ENCODE data around the gene DST.

The DST gene

DNA sequence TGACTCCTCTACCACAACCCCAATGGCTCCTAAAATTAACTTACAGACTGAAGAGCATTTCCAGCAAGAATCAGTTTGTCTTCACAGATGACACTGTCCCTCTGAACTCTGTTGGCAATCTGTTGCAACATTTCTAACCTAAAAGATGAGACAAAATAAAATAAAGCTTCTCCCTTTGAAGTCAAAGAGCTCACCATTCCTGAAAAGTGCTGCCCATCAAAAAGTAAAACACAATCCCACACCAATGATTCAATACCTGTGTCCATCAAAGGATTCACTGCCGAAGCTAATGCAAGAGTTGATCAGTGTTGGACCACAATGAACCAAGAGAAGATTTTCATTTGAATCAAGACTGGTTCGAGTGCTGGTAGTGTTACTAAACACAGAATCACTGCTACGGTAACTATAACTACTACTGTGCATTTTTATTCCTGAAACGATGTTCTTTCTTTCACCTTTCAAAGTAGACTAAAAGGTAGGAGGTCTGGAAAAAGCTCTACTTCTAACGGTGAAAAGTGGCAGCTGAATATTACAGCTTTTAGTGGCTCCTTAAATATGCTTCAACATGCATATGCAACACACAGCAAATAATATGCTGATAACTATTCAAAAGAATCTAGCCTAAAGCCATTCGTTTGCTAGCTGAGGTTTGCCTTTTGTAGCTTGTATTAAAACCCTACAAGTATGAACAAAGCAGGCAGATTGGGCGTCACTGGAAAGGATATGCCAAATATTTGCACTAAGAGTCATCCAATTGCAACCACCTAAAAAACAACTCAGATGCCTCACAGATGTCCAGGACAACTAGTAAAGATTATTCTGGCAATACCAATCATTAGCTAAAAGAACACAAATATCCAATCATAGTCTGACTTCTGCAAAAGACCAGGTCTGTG lies at the start of gene DST:
Gene DST, minus strand, starts transcription at position 524 of the 896 bp plus-strand sequence.
- DNase-seq (ENCODE audit: low read depth) = no peak

GRCh38 chr6:56691814-56692213 lies 49.1 kb upstream of the DST start:
- DNase-seq (ENCODE audit: low read depth) = no peak

GRCh38 chr6:56691286-56691595 lies 48.6 kb upstream of the DST start:
- no peak for DNase-seq (ENCODE audit: low read depth)

GRCh38 chr6:56690519-56691285 lies 48.0 kb upstream of the DST start:
- no peak for DNase-seq (ENCODE audit: low read depth)

- no peak for DNase-seq (ENCODE audit: low read depth)
Observed at GRCh38 chr6:56689663-56690062, 47.0 kb upstream of the DST start.

DNA sequence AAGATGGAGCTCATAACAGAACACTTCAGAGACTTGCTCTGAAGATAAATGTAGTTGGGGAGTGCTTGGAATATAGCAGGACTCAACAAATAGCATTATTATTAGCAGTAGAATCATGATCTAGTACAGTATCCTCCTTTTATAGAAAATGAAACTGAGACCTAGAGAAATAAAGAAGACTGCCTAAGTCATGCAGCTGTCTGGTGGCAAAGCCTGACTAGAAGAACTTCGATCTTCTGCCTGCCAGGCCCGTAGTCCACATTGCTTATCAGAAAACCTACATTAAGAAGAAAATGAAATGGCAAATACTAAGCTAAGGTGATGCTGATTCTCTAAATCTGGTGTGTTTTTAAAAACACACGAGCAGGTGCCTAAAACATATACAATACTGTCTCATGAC lies 46.4 kb upstream of the DST start:
- no peak for DNase-seq (ENCODE audit: low read depth)

- no peak for DNase-seq (ENCODE audit: low read depth)
Observed at GRCh38 chr6:56688521-56688920, 45.8 kb upstream of the DST start.

DNA sequence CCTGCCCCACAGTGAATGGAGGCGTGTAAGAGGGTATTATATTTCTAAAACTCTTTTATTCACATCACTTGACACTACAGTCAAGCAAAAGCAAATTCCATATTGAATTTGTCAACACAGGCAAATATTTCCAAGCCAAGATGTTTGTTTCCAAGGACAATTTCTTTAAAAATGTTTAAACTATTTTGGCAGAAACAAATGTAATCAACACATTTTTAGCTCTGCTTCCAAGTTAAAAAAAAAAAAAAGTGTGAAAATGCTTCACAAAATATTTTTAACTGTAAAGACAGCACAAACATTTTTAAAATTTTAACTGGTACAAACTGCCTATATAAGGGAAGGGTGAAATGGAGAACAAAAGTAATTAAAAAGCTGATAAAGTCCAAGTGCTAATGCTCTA lies 44.9 kb upstream of the DST start:
- DNase-seq (ENCODE audit: low read depth) = no peak

- no peak for DNase-seq (ENCODE audit: low read depth)
Observed at GRCh38 chr6:56686429-56686828, 43.7 kb upstream of the DST start.

GRCh38 chr6:56685994-56686393 lies 43.3 kb upstream of the DST start:
- no peak for DNase-seq (ENCODE audit: low read depth)

DNA sequence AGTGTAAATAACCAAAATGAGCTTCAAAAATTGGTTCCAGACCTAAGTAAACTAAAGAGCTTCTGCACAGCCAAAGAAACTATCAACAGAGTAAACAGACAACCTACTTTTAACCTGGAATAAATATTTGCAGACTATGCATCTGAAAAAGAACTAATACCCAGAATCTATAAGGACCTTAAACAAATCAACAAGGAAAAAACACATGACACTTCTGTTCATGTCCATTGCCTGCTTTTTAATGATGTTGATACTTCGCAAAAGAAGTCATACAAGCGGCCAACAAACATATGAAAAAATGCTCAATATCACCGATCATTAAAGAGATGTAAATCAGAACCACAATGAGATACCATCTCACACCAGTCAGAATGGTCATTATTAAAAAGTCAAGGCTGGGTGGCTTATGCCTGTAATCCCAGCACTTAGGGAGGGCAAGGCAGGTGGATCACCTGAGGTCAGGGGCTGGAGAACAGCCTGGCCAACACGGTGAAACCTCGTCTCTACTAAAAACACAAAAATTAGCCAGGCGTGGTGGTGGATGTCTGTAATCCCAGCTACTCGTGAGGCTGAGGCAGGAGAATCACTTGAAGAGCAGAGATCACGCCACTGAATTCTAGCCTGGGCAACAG lies 42.5 kb upstream of the DST start:
- no peak for DNase-seq (ENCODE audit: low read depth)

DNA sequence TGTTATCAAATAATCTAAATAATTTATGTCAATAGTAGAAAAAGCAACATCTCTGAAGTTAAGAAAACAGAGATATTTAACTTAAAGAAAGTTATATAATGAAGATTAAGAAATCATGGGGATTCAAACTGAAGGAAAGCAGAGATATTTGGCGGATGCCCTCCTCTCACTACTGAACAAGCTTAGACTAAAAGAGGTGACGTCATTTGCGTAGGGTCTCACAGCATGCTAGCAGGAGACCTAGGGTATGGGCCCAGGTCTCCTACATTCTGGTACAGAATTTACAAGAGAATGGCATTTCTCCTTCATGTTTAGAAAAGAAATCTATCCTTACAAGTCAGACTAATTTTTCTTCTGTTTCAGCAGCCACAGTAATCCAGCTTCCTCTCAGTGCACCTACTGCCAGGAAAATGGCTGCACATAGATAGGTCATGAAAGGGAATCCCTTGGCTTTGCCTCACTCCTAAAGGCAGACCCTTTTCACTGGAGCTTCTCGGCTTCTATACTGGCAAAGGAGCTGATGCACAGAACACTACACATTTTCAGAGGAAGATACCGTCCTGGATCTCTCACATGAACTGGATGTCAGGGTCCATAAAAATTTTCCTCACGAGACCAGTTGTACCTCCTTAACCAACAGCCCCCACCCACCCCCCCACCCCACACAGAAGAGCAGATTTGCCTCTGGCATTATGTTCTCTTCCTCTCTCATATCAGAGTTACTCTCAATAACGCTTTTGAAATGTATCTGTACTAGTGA lies 41.8 kb upstream of the DST start:
- DNase-seq (ENCODE audit: low read depth) = no peak

- DNase-seq (ENCODE audit: low read depth) = no peak
Observed at GRCh38 chr6:56683882-56684281, 41.2 kb upstream of the DST start.

DNA sequence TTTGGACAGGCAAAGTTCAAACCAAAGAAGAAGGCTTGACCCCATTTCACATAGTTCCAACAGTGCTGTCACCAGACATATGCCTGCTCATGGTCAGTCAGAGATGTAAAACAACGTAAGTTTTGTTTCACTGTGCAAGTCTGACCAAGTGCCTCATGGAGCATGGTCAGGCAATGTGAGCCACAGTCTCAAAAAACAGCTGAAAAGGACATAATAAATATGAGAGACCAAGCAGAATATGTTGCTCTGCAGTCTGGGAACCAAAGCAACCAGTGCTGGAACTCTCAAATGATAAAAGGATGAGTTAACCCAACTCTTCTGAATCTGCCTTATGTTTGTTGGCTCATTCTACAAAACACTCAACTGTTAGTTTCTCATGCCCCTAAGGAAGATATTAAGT lies 39.9 kb upstream of the DST start:
- DNase-seq (ENCODE audit: low read depth) = no peak

DNA sequence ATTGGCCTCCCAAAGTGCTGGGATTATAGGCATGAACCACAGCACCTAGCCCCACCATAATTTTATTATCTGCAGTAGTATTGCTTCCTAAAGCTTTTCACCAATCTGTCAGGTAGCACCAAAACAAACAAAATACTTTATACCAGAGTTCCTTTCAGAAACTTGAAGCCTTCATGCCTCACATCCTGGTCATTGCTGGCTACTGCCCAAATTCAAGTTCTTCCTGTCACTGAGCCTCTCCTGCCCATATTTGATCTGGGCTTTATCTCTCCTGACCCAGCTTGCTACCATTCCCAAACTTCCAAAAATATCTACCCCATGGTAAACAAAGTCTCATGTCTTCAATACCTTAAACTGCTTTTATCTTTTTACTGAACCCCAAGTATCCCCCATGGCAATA lies 34.9 kb upstream of the DST start:
- no peak for DNase-seq (ENCODE audit: low read depth)

- DNase-seq (ENCODE audit: low read depth) = no peak
Observed at GRCh38 chr6:56671651-56672461, 29.2 kb upstream of the DST start.

DNA sequence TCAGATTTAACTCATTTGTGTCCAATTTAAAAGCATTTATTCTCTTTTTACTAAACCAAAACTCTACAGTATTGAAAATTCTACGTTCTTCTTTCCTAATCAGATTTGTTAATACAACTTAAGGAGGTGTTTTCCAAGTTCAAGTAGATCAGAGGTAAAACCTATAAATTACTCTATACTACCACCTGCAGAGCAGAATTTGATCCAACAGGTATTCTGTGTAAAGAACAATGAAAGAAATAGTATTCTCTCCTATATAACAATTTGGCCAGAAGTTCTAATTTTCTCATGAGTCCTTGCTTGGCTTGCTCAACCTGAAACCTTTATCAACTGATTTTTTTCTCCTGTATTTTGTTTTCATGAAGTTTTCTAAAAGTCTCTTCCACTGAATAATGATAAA lies 28.5 kb upstream of the DST start:
- no peak for DNase-seq (ENCODE audit: low read depth)

DNA sequence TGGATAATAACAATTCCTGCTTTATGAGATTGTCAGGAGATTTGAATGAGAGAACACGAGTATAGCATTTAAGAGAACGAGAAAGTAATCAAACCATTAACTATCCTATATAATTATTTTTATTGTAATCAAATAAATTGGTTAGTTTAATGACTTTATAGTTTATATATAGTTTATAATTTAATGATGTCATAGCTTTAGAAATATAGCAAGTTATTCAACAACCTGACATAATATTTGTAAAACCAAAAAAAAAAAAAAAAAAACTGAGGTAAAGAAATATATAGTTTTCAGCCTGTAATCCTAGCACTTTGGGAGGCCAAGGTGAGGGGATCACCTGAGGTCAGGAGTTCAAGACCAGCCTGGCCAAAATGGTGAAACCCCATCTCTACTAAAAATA lies 26.4 kb upstream of the DST start:
- DNase-seq (ENCODE audit: low read depth) = no peak

GRCh38 chr6:56668158-56668557 lies 25.5 kb upstream of the DST start:
- no peak for DNase-seq (ENCODE audit: low read depth)

DNA sequence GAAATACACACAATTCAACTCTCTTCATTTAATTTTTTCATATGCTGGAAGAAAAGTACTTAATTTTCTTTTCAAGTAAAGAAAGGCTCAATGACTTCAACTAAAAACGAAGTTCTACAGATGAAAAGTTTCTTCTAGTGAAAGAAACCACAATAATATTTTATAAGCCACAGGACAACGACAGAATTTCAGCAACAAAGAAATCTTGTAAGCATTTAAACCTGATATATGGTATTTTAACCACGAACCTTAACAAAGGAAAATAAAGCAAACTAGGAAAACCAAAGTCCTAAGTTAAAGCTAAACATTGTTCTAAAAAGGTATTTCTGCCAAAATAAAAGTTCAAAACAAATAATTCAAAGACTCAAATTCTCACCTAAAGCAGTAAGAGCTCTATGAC lies 24.6 kb upstream of the DST start:
- no peak for DNase-seq (ENCODE audit: low read depth)

- DNase-seq (ENCODE audit: low read depth) = no peak
Observed at GRCh38 chr6:56664029-56664428, 21.3 kb upstream of the DST start.

DNA sequence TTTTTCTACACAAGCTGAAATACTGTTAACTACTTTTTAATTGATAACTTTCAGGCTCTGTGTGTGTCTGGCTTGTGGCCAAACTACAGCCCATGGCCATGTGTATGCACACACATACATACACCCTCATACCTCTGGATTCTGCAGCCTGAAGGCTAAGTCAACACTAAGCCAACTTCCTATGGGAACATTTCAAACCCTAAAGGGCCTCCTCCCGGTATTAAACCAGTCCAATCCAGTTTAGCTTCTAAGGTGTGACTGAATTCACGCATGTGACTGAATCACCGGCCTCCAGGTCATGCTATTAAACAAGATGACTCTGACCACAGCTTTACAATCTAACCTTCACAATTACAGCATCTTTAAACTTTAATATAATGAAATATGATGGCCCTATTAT lies 20.7 kb upstream of the DST start:
- DNase-seq (ENCODE audit: low read depth) = no peak
